ENCODE results near the gene STK4. TPM values are rescaled to one million over a fixed set of nuclear protein-coding genes. Genes with fewer than 3 reads are reported as not detected.

STK4 gene
- total and polyA plus RNA-seq, 2 donors (not counting 3 experiments of a cell fraction or from before 2014, with no cell fraction given): 9.1 to 29.6 TPM

GRCh38 chr20:45008521-45009049 is 42.3 kb downstream of the STK4 start:
- peaks cover 2% of the 10 kb centered on the region for H3K79me2 ChIP-seq (ENCODE audit: control insufficient read depth, insufficient read depth, low read length)
- H3K4me3 ChIP-seq (replicated peaks in 1 of 3; ENCODE audit: insufficient read depth in 1 of 3, low read depth in 1 of 3, low read length in 3 of 3): no peak overlapping the region
- intact Hi-C loops (cut with micrococcal nuclease): no loop called here
- no peak for TF ChIP-seq JUN (IDR thresholded peaks at IDR 0.05; ENCODE audit: borderline replicate concordance, insufficient read depth, insufficient read length, low read depth)
- no peak for TF ChIP-seq FOS (IDR thresholded peaks at IDR 0.05; ENCODE audit: borderline replicate concordance, insufficient read depth, low read length)
- no peak for TF ChIP-seq CTCF (IDR thresholded peaks at IDR 0.05; ENCODE audit: extremely low read depth in 1 of 2, insufficient read depth in 1 of 2, low read depth in 1 of 2, low read length in 2 of 2)
- TF ChIP-seq MYC (IDR thresholded peaks at IDR 0.05; ENCODE audit: low read depth, low read length): no peak
- TF ChIP-seq POLR2A (IDR thresholded peaks at IDR 0.05; ENCODE audit: low read depth, low read length): no peak
- no peak for TF ChIP-seq GATA2 (IDR thresholded peaks at IDR 0.05; ENCODE audit: insufficient read depth, insufficient read length, low read depth, low read length)
- TF ChIP-seq MAX (IDR thresholded peaks at IDR 0.05; ENCODE audit: insufficient read depth, insufficient read length): no peak
- H4K20me1 ChIP-seq (replicated peaks; ENCODE audit: control insufficient read depth, extremely low read depth, insufficient read depth, low read length): no peaks in the 10 kb centered on the region
- H3K9me3 ChIP-seq (replicated peaks; ENCODE audit: control insufficient read depth, insufficient read depth, low read length): no peaks in the 10 kb centered on the region
- dilution Hi-C loops (cut with MboI; ENCODE audit: extremely low pct_ligation_motif_present, low sequenced_read_pairs): no loop called here
- H3K27ac ChIP-seq (ENCODE audit: insufficient read depth, low read depth, low read length): no peak overlapping the region
- no peak overlapping the region for H3K9ac ChIP-seq (replicated peaks; ENCODE audit: extremely low read depth, insufficient read depth, low read length)
- no TSS peak for BruUV-seq (replicated peaks)
- H3K4me1 ChIP-seq (ENCODE audit: control insufficient read depth, extremely low read depth, insufficient read depth, low read length): no peaks in the 10 kb centered on the region
- no peak for FAIRE-seq
- H3K36me3 ChIP-seq (ENCODE audit: control insufficient read depth in 2 of 2, extremely low read depth in 1 of 2, insufficient read depth in 2 of 2, low read length in 2 of 2): peaks cover 0 to 3% of the 10 kb centered on the region in 2 experiments
- H2AFZ ChIP-seq (ENCODE audit: low read depth, low read length): no peak overlapping the region
- no peak for DNase-seq (ENCODE audit: low read depth, low spot score)
- POLR2A ChIA-PET: no interaction called here
- CTCF ChIA-PET: interaction anchor here (1.1 to 2.4 kb wide), 2 partner anchors 35 to 88 kb away, joined by 3 to 12 read pairs; no protein-coding TSS in a partner anchor
- no peaks in the 10 kb centered on the region for H3K9me1 ChIP-seq (replicated peaks; ENCODE audit: control insufficient read depth, extremely low read depth, insufficient read depth, low read length)
- H3K4me2 ChIP-seq (ENCODE audit: insufficient read depth, low read length): no peak overlapping the region
- H3K27me3 ChIP-seq (ENCODE audit: control insufficient read depth in 2 of 2, insufficient read depth in 2 of 2, low read length in 2 of 2): no peaks in the 10 kb centered on the region

Data from endothelial cell of umbilical vein (primary cell).